GM23248 (cell line): ENCODE results near the gene EHD3. TPM values are rescaled to one million over a fixed set of nuclear protein-coding genes. Genes with fewer than 3 reads are reported as not detected.

Experiments used
- DNase-seq: peaks from one replicate; pipeline ENCODE4 v3.0.0-alpha.2; 2015
- H2AFZ ChIP-seq: fragments of 200-600 bp; sonication (generic); 2 replicates; pipeline ENCODE4 v1.6.1; 2016; ENCODE audit warnings: antibody characterized with exemption
- H3F3A ChIP-seq: fragments of 200-600 bp; sonication (generic); 2 replicates; pipeline ENCODE4 v1.6.1; 2016; ENCODE audit warnings: mild to moderate bottlenecking, antibody characterized with exemption, mixed run types; ENCODE audit not compliant: insufficient read depth
- H3K27ac ChIP-seq: fragments of 200-600 bp; sonication (generic); 2 replicates; pipeline ENCODE4 v1.5.1; 2016; ENCODE audit warnings: mild to moderate bottlenecking
- H3K27me3 ChIP-seq: fragments of 200-600 bp; sonication (generic); replicated peaks from 2 replicates; pipeline ENCODE4 v1.6.1; 2016; ENCODE audit warnings: mild to moderate bottlenecking; ENCODE audit not compliant: insufficient read depth
- H3K36me3 ChIP-seq: fragments of 200-600 bp; sonication (generic); 2 replicates; pipeline ENCODE4 v1.6.1; 2016; ENCODE audit warnings: low read depth, mild to moderate bottlenecking
- H3K4me1 ChIP-seq: fragments of 200-600 bp; sonication (generic); 2 replicates; pipeline ENCODE4 v1.6.1; 2016; ENCODE audit warnings: mild to moderate bottlenecking; ENCODE audit not compliant: insufficient read depth
- H3K4me2 ChIP-seq: fragments of 200-600 bp; sonication (generic); one replicate; pipeline ENCODE4 v1.6.1; 2016; ENCODE audit warnings: mild to moderate bottlenecking; ENCODE audit not compliant: unreplicated experiment
- H3K4me3 ChIP-seq: fragments of 200-600 bp; sonication (generic); 2 replicates; pipeline ENCODE4 v1.5.1; 2016; ENCODE audit warnings: mild to moderate bottlenecking
- H3K79me2 ChIP-seq: fragments of 200-600 bp; sonication (generic); 2 replicates; pipeline ENCODE4 v1.6.1; 2016; ENCODE audit warnings: mild to moderate bottlenecking; ENCODE audit not compliant: insufficient read depth
- H3K9ac ChIP-seq: fragments of 200-600 bp; sonication (generic); 2 replicates; pipeline ENCODE4 v1.6.1; 2016; ENCODE audit warnings: mild to moderate bottlenecking
- H3K9me2 ChIP-seq: fragments of 200-600 bp; sonication (generic); 2 replicates; pipeline ENCODE4 v1.6.1; 2016; ENCODE audit warnings: mixed run types, mild to moderate bottlenecking, moderate library complexity; ENCODE audit not compliant: insufficient read depth
- H3K9me3 ChIP-seq: fragments of 200-600 bp; sonication (generic); one replicate; pipeline ENCODE4 v1.6.1; 2017; ENCODE audit warnings: low read depth
- H4K20me1 ChIP-seq: fragments of 200-600 bp; sonication (generic); 2 replicates; pipeline ENCODE4 v1.6.0; 2016; ENCODE audit not compliant: insufficient read depth
- EZH2 ChIP-seq: fragments of 200-600 bp; sonication (generic); IDR thresholded peaks from 2 replicates; pipeline ENCODE4 v1.6.1; 2018; ENCODE audit warnings: antibody characterized with exemption, mild to moderate bottlenecking; ENCODE audit not compliant: insufficient read depth, poor library complexity, severe bottlenecking
- EZH2phosphoT487 ChIP-seq: fragments of 200-600 bp; sonication (generic); IDR thresholded peaks from 2 replicates; pipeline ENCODE4 v1.6.1; 2018; ENCODE audit warnings: antibody characterized with exemption, moderate library complexity, mild to moderate bottlenecking, low read depth; ENCODE audit not compliant: insufficient read depth
- WGBS, 2 experiments: methylation state at CpG; one replicate each; pipeline ENCODE4 v1.1.6; 2015 to 2017; ENCODE audit warnings: low lambda C conversion rate in 2 of 2, low coverage in 1 of 2; ENCODE audit errors: missing lambda C conversion rate in 2 of 2; 5-methylcytosine and 5-hydroxymethylcytosine counted together
- in situ Hi-C: fragments of 300-500 bp; cut with MboI; formaldehyde crosslinking; loops from 2 replicates; pipeline ENCODE4 v1.15.0; 2020
- polyA plus RNA-seq: library from polyadenylated mRNA; unstranded; fragments of >200 nt; fragmentation: Nextera tagmentation; extraction: Ambion mirVana; gene quantifications from 2 replicates; pipeline ENCODE4 v1.2.1, GENCODE V29; 2016
- total RNA-seq: library from RNA; depleted of rRNA; stranded (reverse); fragments of >200 nt; shearing (Covaris generic); gene quantifications from 2 replicates; pipeline ENCODE4 v1.2.3, GENCODE V29; 2014

EHD3 gene
- total and polyA plus RNA-seq, 2 experiments from 2014 or later: 25.9 to 33.6 TPM

DNA sequence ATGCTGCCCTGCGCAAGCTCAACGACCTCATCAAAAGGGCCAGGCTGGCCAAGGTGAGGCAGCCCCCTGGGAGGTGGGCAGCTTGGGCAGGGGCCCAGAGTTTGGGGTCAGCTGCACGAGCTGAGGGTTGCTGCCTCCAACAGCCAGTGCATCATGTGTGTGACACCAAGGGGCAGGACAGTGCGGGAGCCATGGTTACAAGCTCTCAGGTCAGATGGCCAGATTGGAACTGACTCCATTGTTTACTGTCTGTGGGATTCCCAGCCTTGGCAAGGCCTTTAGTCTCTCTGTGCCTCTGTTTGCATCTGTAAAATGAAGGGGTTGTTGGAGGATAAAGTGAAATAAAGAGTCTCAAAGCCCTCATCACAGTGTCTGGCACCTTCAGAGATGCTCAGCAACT, 26.9 kb downstream of the EHD3 start:
- no peak for TF ChIP-seq EZH2phosphoT487
- TF ChIP-seq EZH2: no peak
- in situ Hi-C loops: no loop called here
- 92 to 98% methylated on average over 4 of the region's 4 CpGs for WGBS, 2 experiments

DNA sequence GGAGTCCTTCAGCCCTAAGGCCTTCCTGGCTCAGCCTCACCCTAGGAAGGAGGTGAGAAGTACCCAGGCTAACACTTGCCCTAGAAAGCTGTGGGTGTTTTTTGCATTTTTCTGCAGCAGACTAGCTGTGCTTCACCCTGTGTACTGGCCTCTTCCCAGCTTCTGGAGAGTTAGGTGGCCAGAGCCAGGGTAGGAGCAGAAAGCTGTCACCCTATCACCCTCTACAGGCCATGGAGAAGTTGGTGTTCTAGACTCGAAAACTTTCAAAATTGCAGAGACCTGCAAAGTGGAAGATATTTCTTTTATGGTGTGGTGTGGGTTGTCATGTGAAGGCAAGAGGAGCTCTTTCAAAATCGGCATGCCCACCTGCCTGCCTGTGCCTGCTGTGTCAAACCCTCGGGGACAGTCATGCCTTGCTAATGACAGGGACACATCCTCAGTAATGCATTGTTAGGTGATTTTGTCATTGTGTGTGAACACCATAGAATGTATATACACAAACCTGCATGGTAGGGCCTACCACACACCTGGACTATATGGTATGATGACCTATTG, 29.8 kb downstream of the EHD3 start:
- no peak overlapping the region for H2AFZ ChIP-seq
- H3K4me2 ChIP-seq: no peak overlapping the region
- H3K36me3 ChIP-seq: no peaks in the 10 kb centered on the region; the same call in 1 of the 2 replicates
- peaks cover 1% of the 10 kb centered on the region for H3K4me1 ChIP-seq
- TF ChIP-seq EZH2: no peak
- no peak for TF ChIP-seq EZH2phosphoT487
- no peak overlapping the region for H3K9ac ChIP-seq
- H3K9me3 ChIP-seq: no peaks in the 10 kb centered on the region
- peaks cover 8% of the 10 kb centered on the region; the same call in 1 of the 2 replicates for H3F3A ChIP-seq
- in situ Hi-C loops: no loop called here
- H3K4me3 ChIP-seq: no peak overlapping the region
- H3K79me2 ChIP-seq: no peaks in the 10 kb centered on the region
- DNase-seq: no peak
- H3K9me2 ChIP-seq: no peaks in the 10 kb centered on the region
- H3K27ac ChIP-seq: no peak overlapping the region
- WGBS, 2 experiments: 94 to 95% methylated on average over 3 of the region's 3 CpGs
- no peaks in the 10 kb centered on the region for H3K27me3 ChIP-seq
- no peaks in the 10 kb centered on the region for H4K20me1 ChIP-seq

More for the DNA sequence above, 26.9 kb downstream of the EHD3 start:
- Histone ChIP-seq H3K27me3 (no peaks in the 10 kb centered on the region), H3K27ac (no peak overlapping the region), H3K4me2 (no peak overlapping the region), H3F3A (no peaks in the 10 kb centered on the region; the same call in 1 of the 2 replicates), H3K9me3 (no peaks in the 10 kb centered on the region), H3K79me2 (no peaks in the 10 kb centered on the region), H3K36me3 (no peaks in the 10 kb centered on the region; the same call in 1 of the 2 replicates), H3K9me2 (no peaks in the 10 kb centered on the region), H3K9ac (no peak overlapping the region), H3K4me3 (no peak overlapping the region), H2AFZ (no peak overlapping the region), H4K20me1 (no peaks in the 10 kb centered on the region), H3K4me1 (no peaks in the 10 kb centered on the region)
- no peak for DNase-seq

DNA sequence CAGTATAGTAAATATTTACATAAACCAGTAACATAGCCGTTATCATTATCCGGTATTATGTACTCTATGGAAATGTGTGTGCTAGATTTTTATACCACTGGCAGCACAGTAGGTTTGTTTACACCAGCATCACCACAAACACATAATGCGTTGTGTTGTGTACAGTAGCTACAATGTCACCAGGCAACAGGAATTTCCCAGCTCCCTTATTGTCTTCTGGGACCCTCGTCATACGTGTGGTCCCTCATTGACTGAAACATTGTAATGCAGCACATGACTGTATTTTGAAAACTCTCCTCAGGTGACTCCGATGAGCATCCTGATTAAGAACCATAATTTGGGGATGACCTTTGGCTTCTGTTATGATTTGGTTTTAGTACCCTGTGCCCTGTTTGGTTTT, 31.3 kb downstream of the EHD3 start:
- Histone ChIP-seq H3K27ac (no peak overlapping the region), H3K9me3 (no peaks in the 10 kb centered on the region), H3K4me1 (peaks cover 16% of the 10 kb centered on the region), H3F3A (peaks cover 23% of the 10 kb centered on the region), H3K27me3 (no peaks in the 10 kb centered on the region), H4K20me1 (no peaks in the 10 kb centered on the region), H3K4me3 (no peak overlapping the region), H3K4me2 (no peak overlapping the region), H3K9me2 (no peaks in the 10 kb centered on the region), H3K36me3 (no peaks in the 10 kb centered on the region; the same call in 1 of the 2 replicates), H2AFZ (no peak overlapping the region), H3K9ac (no peak overlapping the region), H3K79me2 (no peaks in the 10 kb centered on the region)
- no peak for TF ChIP-seq EZH2
- no peak for TF ChIP-seq EZH2phosphoT487
- 98 to 99% methylated on average over 6 of the region's 6 CpGs for WGBS, 2 experiments
- DNase-seq: no peak
- in situ Hi-C loops: no loop called here

DNA sequence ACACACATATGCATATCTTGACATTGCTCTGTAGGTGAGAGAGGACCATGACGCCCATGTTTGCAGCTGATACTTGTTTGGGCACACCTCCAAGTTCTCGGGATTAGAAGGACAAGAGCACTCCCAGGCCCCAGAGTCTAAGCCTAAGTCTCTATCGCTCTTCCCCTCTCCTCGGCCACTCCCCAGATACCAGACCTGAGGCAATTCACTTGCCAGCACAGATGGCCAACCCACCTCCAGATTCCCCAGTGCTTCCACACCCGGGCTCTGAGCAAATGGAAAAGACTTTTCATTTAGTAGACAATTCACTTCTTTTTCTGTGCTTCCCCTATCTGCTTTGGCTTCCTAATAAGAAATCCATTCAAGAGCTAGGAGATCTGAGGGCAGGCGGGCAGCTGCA, 32.9 kb downstream of the EHD3 start:
- no peaks in the 10 kb centered on the region for H3K9me2 ChIP-seq
- no peaks in the 10 kb centered on the region for H3K9me3 ChIP-seq
- in situ Hi-C loops: no loop called here
- no peak overlapping the region for H3K27ac ChIP-seq
- H4K20me1 ChIP-seq: no peaks in the 10 kb centered on the region
- H3K9ac ChIP-seq: no peak overlapping the region
- H3F3A ChIP-seq: peaks cover 37% of the 10 kb centered on the region
- H3K4me2 ChIP-seq: no peak overlapping the region
- no peak overlapping the region for H3K4me3 ChIP-seq
- H3K79me2 ChIP-seq: no peaks in the 10 kb centered on the region
- no peak overlapping the region for H2AFZ ChIP-seq
- H3K27me3 ChIP-seq: no peaks in the 10 kb centered on the region
- H3K4me1 ChIP-seq: peaks cover 24% of the 10 kb centered on the region
- H3K36me3 ChIP-seq: no peaks in the 10 kb centered on the region; the same call in 1 of the 2 replicates
- no peak for DNase-seq
- WGBS, 2 experiments: 92 to 93% methylated on average over 6 of the region's 6 CpGs
- no peak for TF ChIP-seq EZH2
- no peak for TF ChIP-seq EZH2phosphoT487
